ENCODE results near the gene LAMC3.

The LAMC3 gene

DNA sequence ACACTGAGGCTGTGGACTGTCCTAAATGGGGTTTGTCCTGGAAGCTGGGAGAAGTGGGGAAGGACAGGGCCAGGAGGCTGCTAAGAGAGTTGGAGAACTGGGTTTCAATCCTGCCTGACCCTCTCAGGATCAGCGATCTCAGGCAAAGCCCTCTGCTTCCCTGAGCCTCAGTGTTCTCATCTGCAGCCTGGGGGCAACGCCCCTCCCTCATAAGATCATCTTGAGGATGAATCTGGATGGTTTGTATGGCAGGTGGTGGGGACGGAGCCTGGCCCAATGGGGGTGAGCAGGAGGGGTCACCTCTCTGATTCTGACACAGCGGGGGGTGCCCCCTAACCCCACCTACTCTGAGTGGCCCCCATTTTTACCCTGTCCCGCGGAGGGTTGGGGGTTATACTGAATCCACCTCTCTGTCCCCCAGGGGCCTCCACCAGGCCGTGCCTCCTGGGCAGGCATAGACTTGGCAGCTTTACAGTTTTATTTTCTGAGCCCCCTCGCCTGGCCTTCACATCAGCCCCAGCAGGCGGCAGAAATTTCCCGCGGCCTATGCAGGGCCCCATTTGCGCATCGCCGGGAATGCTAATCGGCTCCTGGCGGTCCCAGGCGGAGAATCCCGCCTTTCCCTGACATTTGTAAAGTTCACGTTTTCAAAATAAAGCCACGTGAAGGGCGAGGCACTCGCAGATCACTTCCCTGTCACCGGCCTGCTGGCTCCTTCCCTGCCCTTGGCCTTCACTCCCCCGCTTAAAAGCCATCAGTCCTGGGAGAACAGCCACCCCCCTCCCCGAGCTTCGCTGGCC lies 17.8 kb upstream of the LAMC3 start:
- TF ChIP-seq, protein P1, sequence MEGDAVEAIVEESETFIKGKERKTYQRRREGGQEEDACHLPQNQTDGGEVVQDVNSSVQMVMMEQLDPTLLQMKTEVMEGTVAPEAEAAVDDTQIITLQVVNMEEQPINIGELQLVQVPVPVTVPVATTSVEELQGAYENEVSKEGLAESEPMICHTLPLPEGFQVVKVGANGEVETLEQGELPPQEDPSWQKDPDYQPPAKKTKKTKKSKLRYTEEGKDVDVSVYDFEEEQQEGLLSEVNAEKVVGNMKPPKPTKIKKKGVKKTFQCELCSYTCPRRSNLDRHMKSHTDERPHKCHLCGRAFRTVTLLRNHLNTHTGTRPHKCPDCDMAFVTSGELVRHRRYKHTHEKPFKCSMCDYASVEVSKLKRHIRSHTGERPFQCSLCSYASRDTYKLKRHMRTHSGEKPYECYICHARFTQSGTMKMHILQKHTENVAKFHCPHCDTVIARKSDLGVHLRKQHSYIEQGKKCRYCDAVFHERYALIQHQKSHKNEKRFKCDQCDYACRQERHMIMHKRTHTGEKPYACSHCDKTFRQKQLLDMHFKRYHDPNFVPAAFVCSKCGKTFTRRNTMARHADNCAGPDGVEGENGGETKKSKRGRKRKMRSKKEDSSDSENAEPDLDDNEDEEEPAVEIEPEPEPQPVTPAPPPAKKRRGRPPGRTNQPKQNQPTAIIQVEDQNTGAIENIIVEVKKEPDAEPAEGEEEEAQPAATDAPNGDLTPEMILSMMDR (IDR thresholded peaks at IDR 0.05; ENCODE audit: low read depth, low read length, missing control alignments), result no peak
- DNase-seq (ENCODE audit: extremely low read depth, low read depth), result no peak
- no peak overlapping the region for H3K4me3 ChIP-seq (replicated peaks; ENCODE audit: low read depth, low read length)

DNA sequence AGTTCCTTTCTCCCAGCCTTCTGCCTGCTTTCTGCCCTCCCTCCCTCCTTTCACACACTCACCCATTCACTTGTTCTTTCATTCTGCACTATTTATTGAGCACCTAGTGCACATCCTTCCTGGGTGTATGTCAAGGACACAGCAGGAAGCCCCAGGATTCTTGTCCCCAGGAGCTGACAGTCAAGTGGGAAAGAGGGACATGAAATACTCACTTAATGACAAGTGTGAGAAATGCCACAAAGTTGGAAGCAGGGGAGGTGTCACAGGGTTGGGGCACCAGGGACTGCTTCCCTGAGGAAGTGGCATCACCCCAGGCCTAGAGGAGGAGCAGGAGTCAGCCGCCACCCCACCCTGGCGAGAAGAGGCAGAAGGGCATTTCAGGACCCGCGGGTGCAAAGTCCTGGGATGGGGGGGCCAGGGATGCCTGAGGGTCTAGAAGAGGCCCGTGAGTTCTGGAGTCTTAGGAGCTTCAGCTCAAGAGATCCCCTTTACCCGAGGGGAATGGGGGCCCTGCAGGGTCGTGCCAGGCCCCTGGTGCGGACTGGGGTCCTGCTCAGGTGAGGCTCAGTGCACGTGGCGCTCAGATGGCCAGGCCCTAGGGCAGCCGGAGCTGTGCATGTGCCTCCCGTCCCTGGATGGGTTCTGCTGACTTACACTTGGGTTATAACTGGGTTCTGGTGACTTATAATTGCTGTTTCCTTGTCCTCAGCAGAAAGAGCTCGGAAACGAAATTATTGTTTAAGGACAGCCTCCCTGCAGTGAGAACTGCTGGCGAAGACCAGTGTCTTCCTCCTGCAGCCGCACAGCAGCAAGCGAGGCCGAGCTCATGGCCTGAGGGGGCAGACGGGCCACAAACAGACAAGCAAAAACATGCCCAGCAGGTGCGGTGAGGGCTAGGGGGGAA lies 16.9 kb upstream of the LAMC3 start:
- no peak for DNase-seq (ENCODE audit: extremely low read depth, low read depth)
- TF ChIP-seq, protein P1 (IDR thresholded peaks at IDR 0.05; ENCODE audit: low read depth, low read length, missing control alignments), result no peak
- H3K4me3 ChIP-seq (replicated peaks; ENCODE audit: low read depth, low read length), result no peak overlapping the region

GRCh38 chr9:130992682-130993032 lies 16.3 kb upstream of the LAMC3 start:
- TF ChIP-seq, protein P1 (IDR thresholded peaks at IDR 0.05; ENCODE audit: low read depth, low read length, missing control alignments), result no peak
- no peak overlapping the region for H3K4me3 ChIP-seq (replicated peaks; ENCODE audit: low read depth, low read length)
- no peak for DNase-seq (ENCODE audit: extremely low read depth, low read depth)

GRCh38 chr9:130993303-130994030 lies 15.5 kb upstream of the LAMC3 start:
- TF ChIP-seq, protein P1 (IDR thresholded peaks at IDR 0.05; ENCODE audit: low read depth, low read length, missing control alignments), result no peak
- DNase-seq (ENCODE audit: extremely low read depth, low read depth), result no peak
- no peak overlapping the region for H3K4me3 ChIP-seq (replicated peaks; ENCODE audit: low read depth, low read length)

DNA sequence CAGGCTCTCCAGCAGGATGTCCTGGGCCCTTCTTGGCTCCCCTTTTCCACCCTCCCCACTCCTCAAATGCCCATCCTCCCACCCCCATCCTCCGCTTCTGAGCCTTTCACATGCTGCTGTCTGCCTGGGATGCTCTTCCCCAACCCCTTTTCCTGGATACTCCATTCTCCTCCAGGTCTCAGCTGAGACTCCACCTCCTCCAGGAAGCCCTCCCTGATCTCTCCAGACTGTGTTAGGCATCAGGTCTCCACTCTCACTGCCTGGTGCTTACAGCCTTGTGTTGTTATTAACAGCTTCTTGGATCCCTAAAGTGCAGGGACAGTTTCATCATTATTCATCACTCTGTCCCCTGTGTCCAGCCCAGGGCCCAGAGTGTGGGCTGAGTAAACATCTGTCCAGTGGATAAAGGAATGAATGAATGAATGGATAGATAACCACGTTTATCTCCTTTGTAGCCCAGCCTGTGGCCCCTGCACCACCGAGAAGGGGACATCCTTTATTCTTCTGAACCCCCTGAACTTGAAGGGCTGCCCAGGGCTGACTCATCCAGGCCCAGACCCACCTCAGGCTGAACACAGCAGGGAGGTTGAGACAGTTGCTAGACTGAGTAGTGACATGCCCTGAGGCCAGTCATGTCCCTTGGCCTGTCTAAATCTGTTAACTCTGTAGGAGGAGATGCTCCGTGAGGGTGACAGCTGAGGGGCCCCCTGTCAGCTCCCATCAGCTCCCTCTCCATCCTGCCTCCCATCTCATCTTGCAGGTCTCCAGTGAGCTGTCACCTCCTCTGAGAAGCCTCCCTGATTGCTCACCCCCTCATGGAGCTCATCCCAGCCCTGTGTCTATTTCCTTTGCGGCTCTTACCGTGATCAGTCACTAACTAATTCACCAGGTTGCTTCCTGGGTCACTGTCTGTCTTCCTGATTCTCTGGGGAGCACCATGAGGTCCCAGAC lies 14.6 kb upstream of the LAMC3 start:
- TF ChIP-seq, protein P1 (IDR thresholded peaks at IDR 0.05; ENCODE audit: low read depth, low read length, missing control alignments), result no peak
- DNase-seq (ENCODE audit: extremely low read depth, low read depth), result no peak
- H3K4me3 ChIP-seq (replicated peaks; ENCODE audit: low read depth, low read length), result no peak overlapping the region

All from HFF-Myc (cell line).